ENCODE data around the gene FXYD2.

The FXYD2 gene

DNA sequence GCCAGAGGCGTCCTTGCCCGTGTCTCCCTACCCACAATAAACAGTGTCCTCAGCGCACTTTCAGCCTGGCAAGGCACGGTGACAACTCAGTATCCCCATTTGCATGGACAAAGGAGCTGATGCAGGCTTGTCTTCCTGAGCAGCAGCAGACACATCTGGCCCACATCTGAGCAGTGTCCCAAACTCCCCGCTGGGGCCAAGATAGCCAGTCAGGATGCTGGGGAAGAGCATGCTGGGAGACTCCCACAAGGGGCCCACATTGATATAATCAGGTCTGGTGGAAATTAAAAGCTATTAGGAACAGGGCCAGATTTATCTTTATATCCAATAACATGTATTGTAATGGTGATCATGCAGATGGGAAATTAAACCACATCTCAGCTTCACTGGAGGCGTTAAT lies 52.2 kb downstream of the FXYD2 start:
- Histone ChIP-seq H3K4me3 (ENCODE audit: low read length) (no peak overlapping the region), H3K27me3 (ENCODE audit: control insufficient read depth, insufficient read depth, low read length) (no peaks in the 10 kb centered on the region), H3K9me3 (ENCODE audit: control insufficient read depth, low read length) (no peaks in the 10 kb centered on the region), H3K9ac (ENCODE audit: low read length) (no peak overlapping the region), H3K4me1 (ENCODE audit: control insufficient read depth, insufficient read depth, low read length) (no peaks in the 10 kb centered on the region), H3K36me3 (ENCODE audit: control insufficient read depth, insufficient read depth, low read length) (no peaks in the 10 kb centered on the region)

DNA sequence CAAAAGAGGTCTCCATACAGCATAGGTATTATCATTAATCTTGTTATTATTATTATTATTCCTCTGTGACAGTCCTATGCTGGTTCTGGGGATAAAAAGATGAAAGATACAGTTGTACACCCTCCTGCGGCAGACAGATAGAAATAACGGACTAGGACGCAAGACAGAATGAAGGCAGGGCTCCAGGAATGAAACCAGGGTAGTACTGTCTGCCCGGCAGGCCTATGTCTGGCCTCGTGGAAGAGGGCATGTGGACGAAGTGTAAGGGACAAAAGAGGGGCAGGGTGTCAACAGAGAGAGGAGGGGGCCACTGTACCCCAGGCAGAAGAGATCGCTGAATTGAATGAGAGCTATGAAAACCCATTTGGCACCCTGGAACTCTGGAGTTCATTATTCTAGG lies 52.7 kb downstream of the FXYD2 start:
- no peaks in the 10 kb centered on the region for H3K9me3 ChIP-seq (ENCODE audit: control insufficient read depth, low read length)
- H3K4me3 ChIP-seq (ENCODE audit: low read length): no peak overlapping the region
- H3K9ac ChIP-seq (ENCODE audit: low read length): no peak overlapping the region
- H3K36me3 ChIP-seq (ENCODE audit: control insufficient read depth, insufficient read depth, low read length): no peaks in the 10 kb centered on the region
- no peaks in the 10 kb centered on the region for H3K4me1 ChIP-seq (ENCODE audit: control insufficient read depth, insufficient read depth, low read length)
- no peaks in the 10 kb centered on the region for H3K27me3 ChIP-seq (ENCODE audit: control insufficient read depth, insufficient read depth, low read length)

DNA sequence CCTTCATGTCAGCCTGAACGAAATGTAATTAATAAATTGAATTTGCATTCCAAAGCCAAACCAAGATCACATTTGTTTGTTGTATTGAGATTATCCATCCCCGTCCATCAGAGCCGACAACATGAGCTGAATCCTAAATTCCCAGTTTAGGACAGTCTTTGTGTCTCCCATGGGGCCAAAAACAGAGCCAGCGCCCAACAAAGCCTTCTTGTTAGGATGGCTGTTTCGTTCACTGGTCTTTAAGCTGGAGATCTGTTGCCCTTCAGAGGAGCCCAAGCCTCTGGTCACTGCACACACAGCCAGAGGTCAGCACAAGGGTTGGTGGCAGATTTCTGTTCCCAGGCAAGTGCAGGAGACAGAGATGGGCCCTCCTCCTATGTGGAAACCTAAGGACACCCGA lies 53.3 kb downstream of the FXYD2 start:
- Histone ChIP-seq H3K36me3 (ENCODE audit: control insufficient read depth, insufficient read depth, low read length) (no peaks in the 10 kb centered on the region), H3K27me3 (ENCODE audit: control insufficient read depth, insufficient read depth, low read length) (no peaks in the 10 kb centered on the region), H3K4me3 (ENCODE audit: low read length) (no peak overlapping the region), H3K9me3 (ENCODE audit: control insufficient read depth, low read length) (no peaks in the 10 kb centered on the region), H3K4me1 (ENCODE audit: control insufficient read depth, insufficient read depth, low read length) (no peaks in the 10 kb centered on the region), H3K9ac (ENCODE audit: low read length) (no peak overlapping the region)

DNA sequence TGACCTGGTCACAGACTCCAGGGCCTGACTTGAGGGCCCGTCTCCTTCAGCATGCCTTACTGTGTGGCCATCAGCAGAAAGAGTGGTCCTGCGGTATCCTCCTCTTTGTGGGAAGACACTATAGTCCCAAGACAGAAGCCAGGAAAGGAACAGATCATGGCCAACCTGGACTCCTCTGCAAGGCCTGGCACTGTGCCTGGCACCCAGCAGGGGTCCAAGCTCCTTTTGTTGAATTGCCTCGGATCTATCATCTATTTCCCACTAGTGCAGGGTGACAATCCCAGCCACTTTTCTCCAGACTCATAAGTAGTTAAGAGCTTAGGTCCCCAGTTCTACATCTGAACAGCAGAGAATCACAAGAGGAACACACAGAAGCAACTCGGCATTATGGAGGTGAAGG lies 54.5 kb downstream of the FXYD2 start:
- H3K4me1 ChIP-seq (ENCODE audit: control insufficient read depth, insufficient read depth, low read length): no peaks in the 10 kb centered on the region
- H3K9ac ChIP-seq (ENCODE audit: low read length): no peak overlapping the region
- no peaks in the 10 kb centered on the region for H3K27me3 ChIP-seq (ENCODE audit: control insufficient read depth, insufficient read depth, low read length)

More for the DNA sequence above, 54.5 kb downstream of the FXYD2 start:
- no peak overlapping the region for H3K4me3 ChIP-seq (ENCODE audit: low read length)
- no peaks in the 10 kb centered on the region for H3K36me3 ChIP-seq (ENCODE audit: control insufficient read depth, insufficient read depth, low read length)
- H3K9me3 ChIP-seq (ENCODE audit: control insufficient read depth, low read length): no peaks in the 10 kb centered on the region

Measured in mucosa of stomach (tissue), 1 donor.